ENCODE measurements around the gene PTGDS. TPM values are rescaled to one million over a fixed set of nuclear protein-coding genes. Genes with fewer than 3 reads are reported as not detected.

The PTGDS gene
- total and polyA plus RNA-seq, 2 donors (not counting 1 experiment from before 2014, with no cell fraction given): 0.13 TPM; not detected in 1

DNA sequence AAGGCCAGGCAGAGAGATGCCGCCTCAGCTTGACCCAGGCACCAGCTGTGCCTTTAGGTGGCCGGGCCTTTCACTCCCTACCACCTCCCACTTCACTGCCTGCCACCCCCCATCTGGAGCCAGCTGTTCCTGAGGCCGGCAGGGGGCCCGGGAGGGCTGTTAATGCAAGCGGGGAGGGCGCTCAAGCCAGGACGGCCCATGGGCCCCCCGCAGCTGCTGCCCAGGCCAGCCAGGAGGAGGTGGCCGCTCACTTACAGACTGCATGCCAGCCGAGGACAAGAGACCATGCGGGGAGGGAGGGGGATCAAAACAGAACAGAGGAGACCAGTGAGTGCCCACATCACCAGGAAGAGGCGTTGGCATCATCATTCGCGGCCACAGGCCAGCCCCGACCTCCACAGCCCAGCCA lies 46.3 kb downstream of the PTGDS start:
- Histone ChIP-seq H3K4me1 (ENCODE audit: control insufficient read depth in 2 of 2, insufficient read depth in 2 of 2, low read length in 2 of 2) (peaks cover 7 to 22% of the 10 kb centered on the region in 2 donors), H4K20me1 (ENCODE audit: control insufficient read depth, insufficient read depth, low read length, poor library complexity, severe bottlenecking) (peaks cover 4% of the 10 kb centered on the region), H3K27me3 (replicated peaks in 1 of 4; ENCODE audit: control extremely low read depth in 1 of 4, control insufficient read depth in 3 of 4, insufficient read depth in 4 of 4, low read length in 3 of 4) (no peaks in the 10 kb centered on the region), H3K27ac (ENCODE audit: low read length in 2 of 2) (no peak overlapping the region), H3K9ac (ENCODE audit: low read length) (no peak overlapping the region), H3K36me3 (replicated peaks in 1 of 2; ENCODE audit: control extremely low read depth in 1 of 2, control insufficient read depth in 1 of 2, extremely low read depth in 1 of 2, insufficient read depth in 2 of 2, low read length in 1 of 2) (no peaks in the 10 kb centered on the region), H2AFZ (ENCODE audit: insufficient read depth, low read depth, low read length, poor library complexity, severe bottlenecking) (no peak overlapping the region), H3K4me3 (ENCODE audit: control extremely low read depth in 1 of 5, extremely low read depth in 1 of 5, insufficient read depth in 1 of 5, low read depth in 2 of 5, low read length in 4 of 5) (no peak overlapping the region), H3K9me3 (ENCODE audit: control extremely low read depth in 1 of 3, control insufficient read depth in 2 of 3, insufficient read depth in 1 of 3, low read length in 2 of 3) (peaks cover 0 to 9% (median 0%) of the 10 kb centered on the region in 3 donors), H3K4me2 (replicated peaks; ENCODE audit: low read depth, low read length, poor library complexity, severe bottlenecking) (no peak overlapping the region), H3K79me2 (ENCODE audit: control insufficient read depth, insufficient read depth, low read length) (no peaks in the 10 kb centered on the region)
- H3K4me3 Mint-ChIP-seq: no peak overlapping the region
- DNase-seq: no peak
- ChIA-PET CTCF (no interaction called here), POLR2A (no interaction called here)
- no peaks in the 10 kb centered on the region for H3K9me3 Mint-ChIP-seq (ENCODE audit: insufficient read depth)
- H3K27me3 Mint-ChIP-seq: no peaks in the 10 kb centered on the region
- H3K27ac Mint-ChIP-seq: no peak overlapping the region
- intact Hi-C loops (cut with micrococcal nuclease): no loop called here
- TF ChIP-seq, protein P1, sequence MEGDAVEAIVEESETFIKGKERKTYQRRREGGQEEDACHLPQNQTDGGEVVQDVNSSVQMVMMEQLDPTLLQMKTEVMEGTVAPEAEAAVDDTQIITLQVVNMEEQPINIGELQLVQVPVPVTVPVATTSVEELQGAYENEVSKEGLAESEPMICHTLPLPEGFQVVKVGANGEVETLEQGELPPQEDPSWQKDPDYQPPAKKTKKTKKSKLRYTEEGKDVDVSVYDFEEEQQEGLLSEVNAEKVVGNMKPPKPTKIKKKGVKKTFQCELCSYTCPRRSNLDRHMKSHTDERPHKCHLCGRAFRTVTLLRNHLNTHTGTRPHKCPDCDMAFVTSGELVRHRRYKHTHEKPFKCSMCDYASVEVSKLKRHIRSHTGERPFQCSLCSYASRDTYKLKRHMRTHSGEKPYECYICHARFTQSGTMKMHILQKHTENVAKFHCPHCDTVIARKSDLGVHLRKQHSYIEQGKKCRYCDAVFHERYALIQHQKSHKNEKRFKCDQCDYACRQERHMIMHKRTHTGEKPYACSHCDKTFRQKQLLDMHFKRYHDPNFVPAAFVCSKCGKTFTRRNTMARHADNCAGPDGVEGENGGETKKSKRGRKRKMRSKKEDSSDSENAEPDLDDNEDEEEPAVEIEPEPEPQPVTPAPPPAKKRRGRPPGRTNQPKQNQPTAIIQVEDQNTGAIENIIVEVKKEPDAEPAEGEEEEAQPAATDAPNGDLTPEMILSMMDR (IDR thresholded peaks at IDR 0.05): no peak
- no peak for TF ChIP-seq EZH2 (IDR thresholded peaks at IDR 0.05; ENCODE audit: borderline replicate concordance, insufficient read depth, low read depth, low read length, poor library complexity, severe bottlenecking)
- ATAC-seq (ENCODE audit: low read depth): no peak
- 94% methylated on average over 11 of the region's 15 CpGs for WGBS (ENCODE audit: insufficient coverage)
- peaks cover 17% of the 10 kb centered on the region for H3K4me1 Mint-ChIP-seq

GRCh38 chr9:137025517-137025966 lies 48.2 kb downstream of the PTGDS start:
- 65% methylated on average over 20 of the region's 21 CpGs for WGBS (ENCODE audit: insufficient coverage)
- Histone ChIP-seq H3K27ac (ENCODE audit: low read length in 2 of 2) (peak overlapping the region in 1 of 2 donors; percentile 39), H2AFZ (ENCODE audit: insufficient read depth, low read depth, low read length, poor library complexity, severe bottlenecking) (no peak overlapping the region), H3K79me2 (ENCODE audit: control insufficient read depth, insufficient read depth, low read length) (no peaks in the 10 kb centered on the region), H4K20me1 (ENCODE audit: control insufficient read depth, insufficient read depth, low read length, poor library complexity, severe bottlenecking) (peaks cover 11% of the 10 kb centered on the region), H3K4me1 (ENCODE audit: control insufficient read depth in 2 of 2, insufficient read depth in 2 of 2, low read length in 2 of 2) (peaks cover 25 to 42% of the 10 kb centered on the region in 2 donors), H3K27me3 (replicated peaks in 1 of 4; ENCODE audit: control extremely low read depth in 1 of 4, control insufficient read depth in 3 of 4, insufficient read depth in 4 of 4, low read length in 3 of 4) (no peaks in the 10 kb centered on the region), H3K9ac (ENCODE audit: low read length) (no peak overlapping the region), H3K4me3 (ENCODE audit: control extremely low read depth in 1 of 5, extremely low read depth in 1 of 5, insufficient read depth in 1 of 5, low read depth in 2 of 5, low read length in 4 of 5) (no peak overlapping the region), H3K36me3 (replicated peaks in 1 of 2; ENCODE audit: control extremely low read depth in 1 of 2, control insufficient read depth in 1 of 2, extremely low read depth in 1 of 2, insufficient read depth in 2 of 2, low read length in 1 of 2) (no peaks in the 10 kb centered on the region), H3K9me3 (ENCODE audit: control extremely low read depth in 1 of 3, control insufficient read depth in 2 of 3, insufficient read depth in 1 of 3, low read length in 2 of 3) (peaks cover 0 to 12% (median 0%) of the 10 kb centered on the region in 3 donors), H3K4me2 (replicated peaks; ENCODE audit: low read depth, low read length, poor library complexity, severe bottlenecking) (no peak overlapping the region)
- TF ChIP-seq EZH2 (IDR thresholded peaks at IDR 0.05; ENCODE audit: borderline replicate concordance, insufficient read depth, low read depth, low read length, poor library complexity, severe bottlenecking): no peak
- TF ChIP-seq, protein P1 (IDR thresholded peaks at IDR 0.05): no peak
- H3K4me1 Mint-ChIP-seq: peaks cover 36% of the 10 kb centered on the region
- H3K27me3 Mint-ChIP-seq: no peaks in the 10 kb centered on the region
- H3K9me3 Mint-ChIP-seq (ENCODE audit: insufficient read depth): no peaks in the 10 kb centered on the region
- CTCF ChIA-PET: interaction anchor here (0.7 to 5.9 kb wide), 13 partner anchors 9 to 238 kb away, joined by 3 to 49 read pairs (median 6); partner anchors contain the start of genes CLIC3, NPDC1 and SAPCD2
- peak overlapping the region; percentile 41 for H3K4me3 Mint-ChIP-seq
- POLR2A ChIA-PET: interaction anchor here (0.6 kb wide), 1 partner anchor 22 kb away, joined by 5 read pairs; no protein-coding TSS in a partner anchor
- peak; percentile 74 for DNase-seq
- peak overlapping the region; percentile 56 for H3K27ac Mint-ChIP-seq
- ATAC-seq (ENCODE audit: low read depth): peak; percentile 15
- intact Hi-C loops (cut with micrococcal nuclease): loop anchor here (1.0 kb wide), 1 partner anchor 75 kb away; no protein-coding TSS in a partner anchor

Measured in B cell (primary cell).